CD14-positive monocyte (primary cell): ENCODE measurements around the gene MT2A. TPM values are rescaled to one million over a fixed set of nuclear protein-coding genes. Genes with fewer than 3 reads are reported as not detected.

Experiments
- DNase-seq, 3 donors: peaks; one replicate each; pipeline ENCODE4 v3.0.0-alpha.2; 2011 to 2022
- H2AFZ ChIP-seq: 2 replicates; pipeline ENCODE4 v1.6.0; 2012; ENCODE audit warnings: mild to moderate bottlenecking, low read depth, low read length, inconsistent platforms; ENCODE audit not compliant: insufficient read depth, poor library complexity, severe bottlenecking
- H3K27ac ChIP-seq, 2 donors: 1 replicate in 1 of 2; 2 replicates in 1 of 2; pipeline ENCODE4 v1.5.1; 2012 to 2013; ENCODE audit warnings: low read length in 2 of 2, control low read depth in 1 of 2, inconsistent platforms in 1 of 2, low read depth in 1 of 2, mild to moderate bottlenecking in 1 of 2
- H3K27me3 ChIP-seq, 2 donors: one replicate each; pipeline versions ENCODE4 v1.6.0 to v1.6.1; 2011 to 2013; ENCODE audit warnings: low read length in 2 of 2; ENCODE audit not compliant: control insufficient read depth in 2 of 2, insufficient read depth in 2 of 2
- H3K36me3 ChIP-seq, 2 donors: replicated peaks in 1 of 2; 1 replicate in 1 of 2; 2 replicates in 1 of 2; pipeline versions ENCODE4 v1.5.1 to v1.6.1; 2012 to 2013; ENCODE audit warnings: low read length in 2 of 2, control low read depth in 1 of 2, inconsistent platforms in 1 of 2, mild to moderate bottlenecking in 1 of 2; ENCODE audit not compliant: insufficient read depth in 2 of 2, control insufficient read depth in 1 of 2
- H3K4me1 ChIP-seq, 2 donors: 1 replicate in 1 of 2; 2 replicates in 1 of 2; pipeline versions ENCODE4 v1.5.1 to v1.6.1; 2012 to 2013; ENCODE audit warnings: low read length in 2 of 2, control low read depth in 1 of 2, inconsistent platforms in 1 of 2, mild to moderate bottlenecking in 1 of 2, moderate library complexity in 1 of 2; ENCODE audit not compliant: insufficient read depth in 2 of 2, control insufficient read depth in 1 of 2
- H3K4me2 ChIP-seq: replicated peaks from 2 replicates; pipeline ENCODE3; 2012; ENCODE audit warnings: low read length, moderate library complexity, mild to moderate bottlenecking; ENCODE audit not compliant: poor library complexity, severe bottlenecking; ENCODE audit errors: extremely low read depth
- H3K4me3 ChIP-seq, 3 experiments: fragments of 200-600 bp in 1 of 3; sonication (generic) in 1 of 3; replicated peaks in 1 of 3; 1 replicate in 2 of 3; 2 replicates in 1 of 3; pipeline ENCODE4 v1.5.1; 2011 to 2013; ENCODE audit warnings: low read length in 3 of 3, mild to moderate bottlenecking in 3 of 3, control low read depth in 2 of 3, low read depth in 2 of 3, inconsistent platforms in 1 of 3, moderate library complexity in 1 of 3
- H3K79me2 ChIP-seq: 2 replicates; pipeline ENCODE4 v1.6.0; 2012; ENCODE audit warnings: mild to moderate bottlenecking, control low read depth, inconsistent platforms, low read length, moderate library complexity; ENCODE audit not compliant: insufficient read depth
- H3K9ac ChIP-seq: 2 replicates; pipeline ENCODE4 v1.6.0; 2017; ENCODE audit warnings: low read length, mild to moderate bottlenecking; ENCODE audit not compliant: insufficient read depth, poor library complexity, severe bottlenecking
- H3K9me3 ChIP-seq, 2 donors: replicated peaks in 1 of 2; 1 replicate in 1 of 2; 2 replicates in 1 of 2; pipeline versions ENCODE4 v1.5.1 to v1.6.1; 2012 to 2013; ENCODE audit warnings: low read length in 2 of 2, control low read depth in 1 of 2; ENCODE audit not compliant: control insufficient read depth in 1 of 2, insufficient read depth in 1 of 2
- H4K20me1 ChIP-seq: 2 replicates; pipeline ENCODE4 v1.6.0; 2012; ENCODE audit warnings: mild to moderate bottlenecking, low read length, control low read depth, moderate library complexity; ENCODE audit not compliant: insufficient read depth
- H3K27ac Mint-ChIP-seq, 7 donors: one replicate each; pipeline ENCODE4 v1.8.0; 2020; ENCODE audit warnings: mild to moderate bottlenecking in 7 of 7, mixed read lengths in 7 of 7, moderate library complexity in 6 of 7, inconsistent platforms in 2 of 7
- H3K27me3 Mint-ChIP-seq, 3 donors: one replicate each; pipeline ENCODE4 v1.8.0; 2021 to 2022; ENCODE audit warnings: low read depth in 3 of 3, mild to moderate bottlenecking in 3 of 3, mixed read lengths in 3 of 3, moderate library complexity in 3 of 3, inconsistent platforms in 1 of 3
- H3K36me3 Mint-ChIP-seq, 2 donors: one replicate each; pipeline ENCODE4 v1.8.0; 2020; ENCODE audit warnings: mixed read lengths in 2 of 2, inconsistent platforms in 1 of 2, mild to moderate bottlenecking in 1 of 2
- H3K4me1 Mint-ChIP-seq: one replicate; pipeline ENCODE4 v1.8.0; 2020; ENCODE audit warnings: mild to moderate bottlenecking, mixed read lengths
- H3K4me3 Mint-ChIP-seq, 2 donors: one replicate each; pipeline ENCODE4 v1.8.0; 2020; ENCODE audit warnings: mild to moderate bottlenecking in 2 of 2, mixed read lengths in 2 of 2, moderate library complexity in 1 of 2
- H3K9me3 Mint-ChIP-seq, 7 donors: one replicate each; pipeline ENCODE4 v1.8.0; 2020 to 2022; ENCODE audit warnings: mixed read lengths in 7 of 7, mild to moderate bottlenecking in 6 of 7, moderate library complexity in 6 of 7, inconsistent platforms in 2 of 7
- CTCF ChIP-seq: fragments of 200-600 bp; IDR thresholded peaks from one replicate; pipeline ENCODE4 v1.8.0; 2022; ENCODE audit warnings: antibody characterized with exemption, mild to moderate bottlenecking
- WGBS: methylation state at CpG from one replicate; pipeline ENCODE4 v1.1.5; 2013; ENCODE audit warnings: missing lambda C conversion rate; ENCODE audit not compliant: insufficient coverage; 5-methylcytosine and 5-hydroxymethylcytosine counted together
- intact Hi-C, 2 donors: fragments of 100-400 bp; cut with micrococcal nuclease; formaldehyde crosslinking; loops; one replicate each; pipeline versions ENCODE4 v1.15.0 to v1.15.1; 2023
- polyA plus RNA-seq, 3 donors: library from polyadenylated mRNA; depleted of rRNA in 1 of 3; unstranded in 2 of 3; stranded (reverse) in 1 of 3; fragments of 300-500 nt in 2 of 3; fragments of >200 nt in 1 of 3; fragmentation: Illumina TruSeq in 2 of 3; gene quantifications; 1 replicate in 2 of 3; 2 replicates in 1 of 3; pipeline ENCODE4 v1.2.3, GENCODE V29; 2012 to 2021

MT2A gene
- polyA plus RNA-seq, 3 donors: 26.8 to 228 (median 126) TPM

- TF ChIP-seq CTCF: no peak
- H3K36me3 Mint-ChIP-seq: peaks cover 0 to 2% of the 10 kb centered on the region in 2 donors
- Histone ChIP-seq H3K4me1 (peaks cover 12 to 14% of the 10 kb centered on the region in 2 donors), H3K27ac (no peak overlapping the region), H3K4me3 (peak overlapping the region; percentile 26 to 74 (median 29)), H3K9ac (peak overlapping the region; percentile 58), H3K79me2 (no peaks in the 10 kb centered on the region), H3K9me3 (no peaks in the 10 kb centered on the region), H4K20me1 (no peaks in the 10 kb centered on the region), H3K27me3 (peaks cover 18 to 42% of the 10 kb centered on the region in 2 donors), H2AFZ (peak overlapping the region; percentile 83), H3K36me3 (no peaks in the 10 kb centered on the region), H3K4me2 (peak overlapping the region; percentile 82)
- H3K4me3 Mint-ChIP-seq: peak overlapping the region; percentile 81 to 94
- peaks cover 0 to 2% (median 0%) of the 10 kb centered on the region in 7 donors for H3K9me3 Mint-ChIP-seq
- H3K27ac Mint-ChIP-seq: no peak overlapping the region
- H3K27me3 Mint-ChIP-seq: peaks cover 38 to 49% (median 42%) of the 10 kb centered on the region in 3 donors
- intact Hi-C loops: no loop called here
- no peak for DNase-seq
- peaks cover 13% of the 10 kb centered on the region for H3K4me1 Mint-ChIP-seq
- 33% methylated on average over 20 of the region's 23 CpGs for WGBS
Measured at GRCh38 chr16:56616608-56617211, 8.3 kb downstream of the MT2A start.

- no peaks in the 10 kb centered on the region for H4K20me1 ChIP-seq
- peak overlapping the region; percentile 26 to 74 (median 29) for H3K4me3 ChIP-seq
- H3K4me1 ChIP-seq: peaks cover 12 to 14% of the 10 kb centered on the region in 2 donors
- H2AFZ ChIP-seq: peak overlapping the region; percentile 83
- TF ChIP-seq CTCF: no peak
- peaks cover 40 to 49% (median 43%) of the 10 kb centered on the region in 3 donors for H3K27me3 Mint-ChIP-seq
- under 1% methylated on average over 37 of the region's 41 CpGs for WGBS
- H3K27me3 ChIP-seq: peaks cover 18 to 42% of the 10 kb centered on the region in 2 donors
- intact Hi-C loops: no loop called here
- peaks cover 0 to 2% (median 0%) of the 10 kb centered on the region in 7 donors for H3K9me3 Mint-ChIP-seq
- no peaks in the 10 kb centered on the region for H3K36me3 ChIP-seq
- peak overlapping the region; percentile 82 for H3K4me2 ChIP-seq
- peaks cover 13% of the 10 kb centered on the region for H3K4me1 Mint-ChIP-seq
- H3K27ac ChIP-seq: no peak overlapping the region
- peak overlapping the region; percentile 58 for H3K9ac ChIP-seq
- H3K79me2 ChIP-seq: no peaks in the 10 kb centered on the region
- H3K27ac Mint-ChIP-seq: no peak overlapping the region
- H3K36me3 Mint-ChIP-seq: peaks cover 0 to 2% of the 10 kb centered on the region in 2 donors
- DNase-seq: peak in 2 of 3 donors; percentile 27 to 38
- H3K9me3 ChIP-seq: no peaks in the 10 kb centered on the region
- peak overlapping the region; percentile 81 to 94 for H3K4me3 Mint-ChIP-seq
Measured at GRCh38 chr16:56617212-56618085, 9.1 kb downstream of the MT2A start.
